ENCODE measurements around the gene KLHL29. TPM values are rescaled to one million over a fixed set of nuclear protein-coding genes. Genes with fewer than 3 reads are reported as not detected.

Gene KLHL29
- total and polyA plus RNA-seq, 2 experiments from 2014 or later = 1.5 to 6.5 TPM

DNA sequence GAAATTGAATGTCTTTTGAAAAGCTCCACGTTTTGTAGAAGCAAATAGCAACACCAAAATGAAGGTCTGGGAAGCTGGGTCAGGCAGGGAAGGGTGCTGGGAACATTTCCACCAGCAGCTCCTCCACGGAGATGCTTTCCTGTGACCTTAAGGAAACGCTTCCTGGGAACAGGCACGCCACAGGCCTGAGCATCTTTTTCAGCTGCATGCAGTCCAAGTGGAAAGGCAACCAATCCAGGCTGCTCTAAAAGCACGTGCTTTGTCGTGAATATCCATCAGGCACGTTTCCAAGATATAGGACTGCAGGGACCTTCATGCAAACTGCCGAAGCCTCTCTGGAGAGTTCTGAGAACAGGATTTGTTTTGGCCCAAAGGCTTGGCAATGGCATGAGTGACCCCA is 109.3 kb downstream of the KLHL29 start:
- no peak overlapping the region for H3K4me2 ChIP-seq
- H4K20me1 ChIP-seq (replicated peaks; ENCODE audit: insufficient read depth) = no peaks in the 10 kb centered on the region
- H3K27me3 ChIP-seq (ENCODE audit: insufficient read depth) = no peaks in the 10 kb centered on the region
- ATAC-seq (no peak), DNase-seq (ENCODE audit: low spot score) (no peak)
- no peaks in the 10 kb centered on the region for H3K36me3 ChIP-seq (ENCODE audit: insufficient read depth)
- H3K27me3 Mint-ChIP-seq (ENCODE audit: insufficient read depth, low read depth, poor library complexity) = peaks cover 7% of the 10 kb centered on the region
- TF ChIP-seq ZNF114 (CRISPR knock-in tag; IDR thresholded peaks at IDR 0.05) (no peak), STAT1 (IDR thresholded peaks at IDR 0.05; ENCODE audit: unreplicated experiment) (no peak), ZNF331 (CRISPR knock-in tag; IDR thresholded peaks at IDR 0.05; ENCODE audit: low read depth) (no peak), EZH2 (IDR thresholded peaks at IDR 0.05; ENCODE audit: low read depth, unreplicated experiment) (no peak), NANOG (IDR thresholded peaks at IDR 0.05; ENCODE audit: borderline replicate concordance) (no peak), EZH2phosphoT487 (IDR thresholded peaks at IDR 0.05; ENCODE audit: unreplicated experiment) (no peak), JUNB (IDR thresholded peaks at IDR 0.05; ENCODE audit: unreplicated experiment) (no peak), CREB1 (CRISPR knock-in tag; IDR thresholded peaks at IDR 0.05; ENCODE audit: low read depth) (no peak), POLR2AphosphoS5 (IDR thresholded peaks at IDR 0.05; ENCODE audit: low read depth) (no peak)
- TF ChIP-seq, protein P1, sequence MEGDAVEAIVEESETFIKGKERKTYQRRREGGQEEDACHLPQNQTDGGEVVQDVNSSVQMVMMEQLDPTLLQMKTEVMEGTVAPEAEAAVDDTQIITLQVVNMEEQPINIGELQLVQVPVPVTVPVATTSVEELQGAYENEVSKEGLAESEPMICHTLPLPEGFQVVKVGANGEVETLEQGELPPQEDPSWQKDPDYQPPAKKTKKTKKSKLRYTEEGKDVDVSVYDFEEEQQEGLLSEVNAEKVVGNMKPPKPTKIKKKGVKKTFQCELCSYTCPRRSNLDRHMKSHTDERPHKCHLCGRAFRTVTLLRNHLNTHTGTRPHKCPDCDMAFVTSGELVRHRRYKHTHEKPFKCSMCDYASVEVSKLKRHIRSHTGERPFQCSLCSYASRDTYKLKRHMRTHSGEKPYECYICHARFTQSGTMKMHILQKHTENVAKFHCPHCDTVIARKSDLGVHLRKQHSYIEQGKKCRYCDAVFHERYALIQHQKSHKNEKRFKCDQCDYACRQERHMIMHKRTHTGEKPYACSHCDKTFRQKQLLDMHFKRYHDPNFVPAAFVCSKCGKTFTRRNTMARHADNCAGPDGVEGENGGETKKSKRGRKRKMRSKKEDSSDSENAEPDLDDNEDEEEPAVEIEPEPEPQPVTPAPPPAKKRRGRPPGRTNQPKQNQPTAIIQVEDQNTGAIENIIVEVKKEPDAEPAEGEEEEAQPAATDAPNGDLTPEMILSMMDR (conservative IDR thresholded peaks at IDR 0.05; ENCODE audit: low read depth in 2 of 2) = no peak
- TF ChIP-seq, protein P2, sequence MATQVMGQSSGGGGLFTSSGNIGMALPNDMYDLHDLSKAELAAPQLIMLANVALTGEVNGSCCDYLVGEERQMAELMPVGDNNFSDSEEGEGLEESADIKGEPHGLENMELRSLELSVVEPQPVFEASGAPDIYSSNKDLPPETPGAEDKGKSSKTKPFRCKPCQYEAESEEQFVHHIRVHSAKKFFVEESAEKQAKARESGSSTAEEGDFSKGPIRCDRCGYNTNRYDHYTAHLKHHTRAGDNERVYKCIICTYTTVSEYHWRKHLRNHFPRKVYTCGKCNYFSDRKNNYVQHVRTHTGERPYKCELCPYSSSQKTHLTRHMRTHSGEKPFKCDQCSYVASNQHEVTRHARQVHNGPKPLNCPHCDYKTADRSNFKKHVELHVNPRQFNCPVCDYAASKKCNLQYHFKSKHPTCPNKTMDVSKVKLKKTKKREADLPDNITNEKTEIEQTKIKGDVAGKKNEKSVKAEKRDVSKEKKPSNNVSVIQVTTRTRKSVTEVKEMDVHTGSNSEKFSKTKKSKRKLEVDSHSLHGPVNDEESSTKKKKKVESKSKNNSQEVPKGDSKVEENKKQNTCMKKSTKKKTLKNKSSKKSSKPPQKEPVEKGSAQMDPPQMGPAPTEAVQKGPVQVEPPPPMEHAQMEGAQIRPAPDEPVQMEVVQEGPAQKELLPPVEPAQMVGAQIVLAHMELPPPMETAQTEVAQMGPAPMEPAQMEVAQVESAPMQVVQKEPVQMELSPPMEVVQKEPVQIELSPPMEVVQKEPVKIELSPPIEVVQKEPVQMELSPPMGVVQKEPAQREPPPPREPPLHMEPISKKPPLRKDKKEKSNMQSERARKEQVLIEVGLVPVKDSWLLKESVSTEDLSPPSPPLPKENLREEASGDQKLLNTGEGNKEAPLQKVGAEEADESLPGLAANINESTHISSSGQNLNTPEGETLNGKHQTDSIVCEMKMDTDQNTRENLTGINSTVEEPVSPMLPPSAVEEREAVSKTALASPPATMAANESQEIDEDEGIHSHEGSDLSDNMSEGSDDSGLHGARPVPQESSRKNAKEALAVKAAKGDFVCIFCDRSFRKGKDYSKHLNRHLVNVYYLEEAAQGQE (IDR thresholded peaks at IDR 0.05; ENCODE audit: unreplicated experiment) = no peak
- TF ChIP-seq, protein P3, sequence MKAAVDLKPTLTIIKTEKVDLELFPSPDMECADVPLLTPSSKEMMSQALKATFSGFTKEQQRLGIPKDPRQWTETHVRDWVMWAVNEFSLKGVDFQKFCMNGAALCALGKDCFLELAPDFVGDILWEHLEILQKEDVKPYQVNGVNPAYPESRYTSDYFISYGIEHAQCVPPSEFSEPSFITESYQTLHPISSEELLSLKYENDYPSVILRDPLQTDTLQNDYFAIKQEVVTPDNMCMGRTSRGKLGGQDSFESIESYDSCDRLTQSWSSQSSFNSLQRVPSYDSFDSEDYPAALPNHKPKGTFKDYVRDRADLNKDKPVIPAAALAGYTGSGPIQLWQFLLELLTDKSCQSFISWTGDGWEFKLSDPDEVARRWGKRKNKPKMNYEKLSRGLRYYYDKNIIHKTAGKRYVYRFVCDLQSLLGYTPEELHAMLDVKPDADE (IDR thresholded peaks at IDR 0.05) = no peak
- TF ChIP-seq, protein P4, sequence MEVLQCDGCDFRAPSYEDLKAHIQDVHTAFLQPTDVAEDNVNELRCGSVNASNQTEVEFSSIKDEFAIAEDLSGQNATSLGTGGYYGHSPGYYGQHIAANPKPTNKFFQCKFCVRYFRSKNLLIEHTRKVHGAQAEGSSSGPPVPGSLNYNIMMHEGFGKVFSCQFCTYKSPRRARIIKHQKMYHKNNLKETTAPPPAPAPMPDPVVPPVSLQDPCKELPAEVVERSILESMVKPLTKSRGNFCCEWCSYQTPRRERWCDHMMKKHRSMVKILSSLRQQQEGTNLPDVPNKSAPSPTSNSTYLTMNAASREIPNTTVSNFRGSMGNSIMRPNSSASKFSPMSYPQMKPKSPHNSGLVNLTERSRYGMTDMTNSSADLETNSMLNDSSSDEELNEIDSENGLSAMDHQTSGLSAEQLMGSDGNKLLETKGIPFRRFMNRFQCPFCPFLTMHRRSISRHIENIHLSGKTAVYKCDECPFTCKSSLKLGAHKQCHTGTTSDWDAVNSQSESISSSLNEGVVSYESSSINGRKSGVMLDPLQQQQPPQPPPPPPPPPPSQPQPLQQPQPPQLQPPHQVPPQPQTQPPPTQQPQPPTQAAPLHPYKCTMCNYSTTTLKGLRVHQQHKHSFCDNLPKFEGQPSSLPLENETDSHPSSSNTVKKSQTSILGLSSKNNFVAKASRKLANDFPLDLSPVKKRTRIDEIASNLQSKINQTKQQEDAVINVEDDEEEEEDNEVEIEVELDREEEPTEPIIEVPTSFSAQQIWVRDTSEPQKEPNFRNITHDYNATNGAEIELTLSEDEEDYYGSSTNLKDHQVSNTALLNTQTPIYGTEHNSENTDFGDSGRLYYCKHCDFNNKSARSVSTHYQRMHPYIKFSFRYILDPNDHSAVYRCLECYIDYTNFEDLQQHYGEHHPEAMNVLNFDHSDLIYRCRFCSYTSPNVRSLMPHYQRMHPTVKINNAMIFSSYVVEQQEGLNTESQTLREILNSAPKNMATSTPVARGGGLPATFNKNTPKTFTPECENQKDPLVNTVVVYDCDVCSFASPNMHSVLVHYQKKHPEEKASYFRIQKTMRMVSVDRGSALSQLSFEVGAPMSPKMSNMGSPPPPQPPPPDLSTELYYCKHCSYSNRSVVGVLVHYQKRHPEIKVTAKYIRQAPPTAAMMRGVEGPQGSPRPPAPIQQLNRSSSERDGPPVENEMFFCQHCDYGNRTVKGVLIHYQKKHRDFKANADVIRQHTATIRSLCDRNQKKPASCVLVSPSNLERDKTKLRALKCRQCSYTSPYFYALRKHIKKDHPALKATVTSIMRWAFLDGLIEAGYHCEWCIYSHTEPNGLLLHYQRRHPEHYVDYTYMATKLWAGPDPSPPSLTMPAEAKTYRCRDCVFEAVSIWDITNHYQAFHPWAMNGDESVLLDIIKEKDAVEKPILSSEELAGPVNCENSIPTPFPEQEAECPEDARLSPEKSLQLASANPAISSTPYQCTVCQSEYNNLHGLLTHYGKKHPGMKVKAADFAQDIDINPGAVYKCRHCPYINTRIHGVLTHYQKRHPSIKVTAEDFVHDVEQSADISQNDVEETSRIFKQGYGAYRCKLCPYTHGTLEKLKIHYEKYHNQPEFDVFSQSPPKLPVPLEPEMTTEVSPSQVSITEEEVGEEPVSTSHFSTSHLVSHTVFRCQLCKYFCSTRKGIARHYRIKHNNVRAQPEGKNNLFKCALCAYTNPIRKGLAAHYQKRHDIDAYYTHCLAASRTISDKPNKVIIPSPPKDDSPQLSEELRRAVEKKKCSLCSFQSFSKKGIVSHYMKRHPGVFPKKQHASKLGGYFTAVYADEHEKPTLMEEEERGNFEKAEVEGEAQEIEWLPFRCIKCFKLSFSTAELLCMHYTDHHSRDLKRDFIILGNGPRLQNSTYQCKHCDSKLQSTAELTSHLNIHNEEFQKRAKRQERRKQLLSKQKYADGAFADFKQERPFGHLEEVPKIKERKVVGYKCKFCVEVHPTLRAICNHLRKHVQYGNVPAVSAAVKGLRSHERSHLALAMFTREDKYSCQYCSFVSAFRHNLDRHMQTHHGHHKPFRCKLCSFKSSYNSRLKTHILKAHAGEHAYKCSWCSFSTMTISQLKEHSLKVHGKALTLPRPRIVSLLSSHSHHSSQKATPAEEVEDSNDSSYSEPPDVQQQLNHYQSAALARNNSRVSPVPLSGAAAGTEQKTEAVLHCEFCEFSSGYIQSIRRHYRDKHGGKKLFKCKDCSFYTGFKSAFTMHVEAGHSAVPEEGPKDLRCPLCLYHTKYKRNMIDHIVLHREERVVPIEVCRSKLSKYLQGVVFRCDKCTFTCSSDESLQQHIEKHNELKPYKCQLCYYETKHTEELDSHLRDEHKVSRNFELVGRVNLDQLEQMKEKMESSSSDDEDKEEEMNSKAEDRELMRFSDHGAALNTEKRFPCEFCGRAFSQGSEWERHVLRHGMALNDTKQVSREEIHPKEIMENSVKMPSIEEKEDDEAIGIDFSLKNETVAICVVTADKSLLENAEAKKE (CRISPR knock-in tag; IDR thresholded peaks at IDR 0.05) = no peak
- H3K79me2 ChIP-seq (replicated peaks; ENCODE audit: insufficient read depth) = no peaks in the 10 kb centered on the region
- H3K9me2 ChIP-seq (ENCODE audit: insufficient read depth) = no peaks in the 10 kb centered on the region
- H3K9me3 Mint-ChIP-seq = no peaks in the 10 kb centered on the region
- H3F3A ChIP-seq (replicated peaks; ENCODE audit: low read depth) = no peaks in the 10 kb centered on the region
- peaks cover 42% of the 10 kb centered on the region for H3K4me1 Mint-ChIP-seq
- no peak overlapping the region for H3K4me3 Mint-ChIP-seq
- H3K36me3 Mint-ChIP-seq (ENCODE audit: low read depth) = no peaks in the 10 kb centered on the region
- H3K4me3 ChIP-seq = no peak overlapping the region
- peaks cover 23% of the 10 kb centered on the region; the same call in 1 of the 2 replicates for H3K4me1 ChIP-seq (ENCODE audit: insufficient read depth)
- no peak overlapping the region for H3K27ac Mint-ChIP-seq
- no peak overlapping the region for H3K27ac ChIP-seq (ENCODE audit: low read depth)
- no peak overlapping the region for H2AFZ ChIP-seq
